Cardiac fibroblast (primary cell): ENCODE data around the gene ADM2.

Experiments
- DNase-seq, 2 donors: peaks; one replicate each; pipeline versions ENCODE4 v3.0.0 to v3.0.0-alpha.2; 2010; ENCODE audit warnings: low read depth in 2 of 2
- H3K4me3 ChIP-seq, 2 donors: replicated peaks in 1 of 2; 1 replicate in 1 of 2; 2 replicates in 1 of 2; pipeline ENCODE4 v1.5.1; 2011; ENCODE audit warnings: low read depth in 2 of 2, low read length in 2 of 2, mild to moderate bottlenecking in 2 of 2, moderate library complexity in 1 of 2
- CTCF ChIP-seq: IDR thresholded peaks from one replicate; pipeline ENCODE4 v1.5.1; 2011; ENCODE audit warnings: low read depth, mild to moderate bottlenecking, low read length, inconsistent platforms

ADM2 gene

DNA sequence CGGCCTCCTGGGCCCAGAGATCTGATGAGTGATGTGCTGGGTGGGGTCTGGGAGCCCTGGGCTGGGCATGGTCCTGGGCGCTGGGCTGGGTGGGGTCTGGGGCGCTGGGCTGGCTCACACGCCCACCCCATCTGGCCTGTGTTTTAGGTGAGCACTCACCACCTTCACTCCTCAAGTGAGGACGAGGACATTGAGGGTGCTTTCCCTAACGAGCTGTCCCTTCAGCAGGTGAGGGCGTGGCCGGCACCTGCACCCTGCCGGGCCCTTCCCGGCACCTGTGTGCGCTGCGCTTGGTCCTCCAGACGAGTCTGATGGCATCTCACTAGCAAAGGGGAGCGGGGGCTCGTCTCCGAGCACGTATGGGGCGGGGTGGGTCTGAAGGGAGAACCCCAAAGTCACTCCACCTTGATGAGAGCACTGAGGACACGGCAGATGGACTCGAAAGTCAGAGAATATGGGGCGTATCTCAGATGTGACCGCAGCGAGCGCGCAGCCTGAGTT, 44.5 kb upstream of the ADM2 start:
- TF ChIP-seq CTCF: no peak
- no peak for DNase-seq
- H3K4me3 ChIP-seq: no peak overlapping the region

GRCh38 chr22:50437511-50438304, 43.6 kb upstream of the ADM2 start:
- no peak overlapping the region for H3K4me3 ChIP-seq
- no peak for DNase-seq
- no peak for TF ChIP-seq CTCF

DNA sequence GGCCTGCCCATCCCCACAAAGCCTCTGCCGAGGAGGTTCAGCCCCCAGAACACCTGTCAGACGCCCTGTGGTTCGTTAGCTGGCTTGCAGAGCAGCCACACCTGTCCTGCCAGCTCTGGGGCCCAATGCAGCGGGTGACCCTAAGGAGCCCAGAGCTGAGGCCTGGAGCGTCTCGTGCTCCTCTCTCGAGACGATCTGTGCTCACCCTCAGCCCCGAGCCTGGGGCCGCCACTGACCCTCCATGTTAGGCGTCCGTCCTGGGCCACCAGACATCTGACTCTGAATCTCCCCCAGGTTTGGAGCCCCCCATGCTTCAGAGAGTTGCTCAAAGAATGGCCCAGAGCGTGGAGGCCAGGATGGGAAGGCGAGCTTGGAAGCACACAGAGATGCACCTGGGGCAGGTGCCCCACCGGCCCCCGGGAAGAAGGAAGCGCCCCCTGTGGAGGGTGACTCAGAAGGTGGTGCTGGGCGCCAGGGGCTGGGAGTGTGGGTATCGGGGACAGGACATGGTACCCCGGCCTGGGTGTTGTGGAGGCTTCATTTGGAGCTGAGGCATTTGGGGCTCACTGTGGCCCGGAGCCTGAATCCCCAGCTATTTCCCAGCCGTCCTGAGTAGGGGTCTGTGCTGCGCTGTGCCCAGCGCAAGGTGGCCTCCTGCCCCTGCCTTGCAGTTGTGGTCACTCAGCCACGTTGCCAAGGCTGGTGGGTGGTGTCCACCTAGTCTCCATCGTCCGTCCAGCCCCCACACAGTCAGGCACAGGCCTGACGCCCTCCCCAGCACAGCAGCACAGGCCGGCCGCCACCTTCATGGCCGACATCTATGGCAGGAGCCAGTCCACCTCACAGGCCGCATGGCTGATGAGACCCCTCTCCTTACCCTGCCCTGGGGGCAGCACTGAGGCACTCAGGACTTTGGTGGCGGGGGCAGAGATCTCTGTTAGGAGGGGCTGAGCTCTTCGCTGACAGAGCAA, 42.8 kb upstream of the ADM2 start:
- H3K4me3 ChIP-seq: no peak overlapping the region
- DNase-seq: no peak
- TF ChIP-seq CTCF: no peak

- H3K4me3 ChIP-seq: no peak overlapping the region
- no peak for TF ChIP-seq CTCF
- no peak for DNase-seq
These were observed 42.0 kb upstream of the ADM2 start for GRCh38 chr22:50439314-50439870.

DNA sequence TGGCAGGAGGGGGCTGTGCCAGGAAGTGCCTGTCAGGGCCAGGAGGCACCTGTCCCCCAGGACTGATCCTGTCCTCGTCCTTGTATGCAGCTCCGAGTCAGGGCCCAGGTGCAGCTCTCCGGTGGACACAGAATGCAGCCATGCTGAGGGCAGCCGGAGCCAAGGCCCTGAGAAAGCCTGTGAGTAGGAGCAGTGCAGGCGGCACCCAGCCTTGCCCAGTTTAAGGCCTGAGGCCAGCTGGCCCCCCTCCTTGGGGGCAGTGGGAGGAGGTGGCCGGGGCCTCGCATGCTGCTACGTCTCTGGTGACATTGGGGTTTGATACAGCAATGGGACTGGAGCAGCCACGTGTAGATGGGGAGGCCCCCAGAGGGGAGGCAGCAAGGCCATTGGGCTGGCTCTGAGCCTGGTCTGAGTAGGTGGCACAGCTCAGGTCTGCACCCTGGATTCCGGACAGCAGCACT, 41.4 kb upstream of the ADM2 start:
- no peak for DNase-seq
- TF ChIP-seq CTCF: no peak
- H3K4me3 ChIP-seq: no peak overlapping the region

- DNase-seq: no peak
- TF ChIP-seq CTCF: no peak
- no peak overlapping the region for H3K4me3 ChIP-seq
These were observed 40.6 kb upstream of the ADM2 start for GRCh38 chr22:50440544-50441249.
